WERI-Rb-1 (cell line): Measurements from ENCODE around the gene LRPPRC.

ENCODE experiments used
- DNase-seq: peaks from one replicate; pipeline ENCODE4 v3.0.0-alpha.2; 2020
- H3K27ac ChIP-seq: fragments of 250-450 bp; sonication (Bioruptor Pico); 2 replicates; pipeline ENCODE4 v1.5.1; 2020; ENCODE audit warnings: mild to moderate bottlenecking, moderate library complexity
- H3K27me3 ChIP-seq: fragments of 250-450 bp; sonication (Bioruptor Pico); 2 replicates; pipeline ENCODE4 v1.5.1; 2021; ENCODE audit warnings: mild to moderate bottlenecking, low read depth, moderate library complexity; ENCODE audit not compliant: insufficient read depth, severe bottlenecking
- H3K36me3 ChIP-seq: fragments of 250-450 bp; sonication (Bioruptor Pico); 2 replicates; pipeline ENCODE4 v1.5.1; 2020; ENCODE audit warnings: mild to moderate bottlenecking, moderate library complexity
- H3K4me3 ChIP-seq: 2 replicates; pipeline ENCODE4 v1.5.1; 2011; ENCODE audit warnings: low read depth, mild to moderate bottlenecking, control low read depth, low read length
- H3K9me3 ChIP-seq: fragments of 250-450 bp; sonication (Bioruptor Pico); 2 replicates; pipeline ENCODE4 v1.5.1; 2021; ENCODE audit warnings: mild to moderate bottlenecking, moderate library complexity; ENCODE audit not compliant: severe bottlenecking
- CTCF ChIP-seq: IDR thresholded peaks from 2 replicates; pipeline ENCODE4 v1.5.1; 2011; ENCODE audit warnings: low read depth, mild to moderate bottlenecking, control low read depth, inconsistent platforms, low read length

The LRPPRC gene

GRCh38 chr2:43939695-43940256 lies 56.0 kb downstream of the LRPPRC start:
- no peak for DNase-seq
- Histone ChIP-seq H3K27me3 (no peaks in the 10 kb centered on the region), H3K36me3 (peaks cover 52% of the 10 kb centered on the region)

GRCh38 chr2:43937269-43937820 lies 58.4 kb downstream of the LRPPRC start:
- H3K4me3 ChIP-seq, result no peak overlapping the region
- peaks cover 42% of the 10 kb centered on the region for H3K36me3 ChIP-seq
- no peaks in the 10 kb centered on the region for H3K27me3 ChIP-seq
- TF ChIP-seq CTCF, result no peak
- H3K27ac ChIP-seq, result no peak overlapping the region
- no peaks in the 10 kb centered on the region for H3K9me3 ChIP-seq
- DNase-seq, result no peak

More at GRCh38 chr2:43939695-43940256, 56.0 kb downstream of the LRPPRC start:
- Histone ChIP-seq H3K27ac (no peak overlapping the region), H3K4me3 (no peak overlapping the region), H3K9me3 (no peaks in the 10 kb centered on the region)
- no peak for TF ChIP-seq CTCF

- Histone ChIP-seq H3K9me3 (no peaks in the 10 kb centered on the region), H3K4me3 (no peak overlapping the region), H3K27me3 (no peaks in the 10 kb centered on the region), H3K27ac (no peak overlapping the region), H3K36me3 (peaks cover 39% of the 10 kb centered on the region)
- TF ChIP-seq CTCF, result no peak
- no peak for DNase-seq
These were observed 61.2 kb downstream of the LRPPRC start for GRCh38 chr2:43934567-43934966.

GRCh38 chr2:43931293-43931692 lies 64.5 kb downstream of the LRPPRC start:
- Histone ChIP-seq H3K27ac (no peak overlapping the region), H3K36me3 (peaks cover 37% of the 10 kb centered on the region), H3K27me3 (no peaks in the 10 kb centered on the region), H3K4me3 (no peak overlapping the region), H3K9me3 (no peaks in the 10 kb centered on the region)
- no peak for DNase-seq
- TF ChIP-seq CTCF, result no peak

- TF ChIP-seq CTCF, result no peak
- no peak for DNase-seq
- Histone ChIP-seq H3K27ac (no peak overlapping the region), H3K4me3 (no peak overlapping the region), H3K27me3 (no peaks in the 10 kb centered on the region), H3K36me3 (peaks cover 61% of the 10 kb centered on the region), H3K9me3 (no peaks in the 10 kb centered on the region)
These were observed 68.3 kb downstream of the LRPPRC start for GRCh38 chr2:43927442-43927841.

- H3K36me3 ChIP-seq, result peaks cover 76% of the 10 kb centered on the region
- no peaks in the 10 kb centered on the region for H3K9me3 ChIP-seq
- DNase-seq, result no peak
- TF ChIP-seq CTCF, result no peak
- no peak overlapping the region for H3K4me3 ChIP-seq
- no peak overlapping the region for H3K27ac ChIP-seq
- H3K27me3 ChIP-seq, result no peaks in the 10 kb centered on the region
These were observed 70.4 kb downstream of the LRPPRC start for GRCh38 chr2:43925431-43925830.
